ENCODE results near the gene MREG. TPM values are rescaled to one million over a fixed set of nuclear protein-coding genes. Genes with fewer than 3 reads are reported as not detected.

The MREG gene
- total and polyA plus RNA-seq, 9 of the 15 experiments (the other 6 are each of a cell fraction or from before 2014, with no cell fraction given), result 0.77 to 3.8 (median 2.3) TPM

- TF ChIP-seq ZBTB40 (IDR thresholded peaks at IDR 0.05) (peak; percentile 97), ZBTB40 (CRISPR knock-in tag; IDR thresholded peaks at IDR 0.05) (peak; percentile 91), ZFX (CRISPR knock-in tag; IDR thresholded peaks at IDR 0.05) (peak; percentile 49; the same call in 1 of the 2 replicates), FOSL1 (tag; conservative IDR thresholded peaks at IDR 0.05) (no peak), SFPQ (IDR thresholded peaks at IDR 0.05; ENCODE audit: low read depth, low read length) (no peak), BRD9 (IDR thresholded peaks at IDR 0.05; ENCODE audit: low read depth, partially characterized antibody) (peak; percentile 79)
Observed at GRCh38 chr2:215967590-215968378, 45.6 kb downstream of the MREG start (continued).

Measured in K562 (cell line).